Measurements from ENCODE around the gene ABCF3.

Gene ABCF3

GRCh38 chr3:184178521-184179138, 7.4 kb upstream of the ABCF3 start:
- no peak for TF ChIP-seq JUND (IDR thresholded peaks at IDR 0.05; ENCODE audit: low read depth)

GRCh38 chr3:184180165-184180564, 5.8 kb upstream of the ABCF3 start:
- in situ Hi-C loops (cut with HindIII; ENCODE audit: low pct_unique_long_range_greater_than_20kb, low sequenced_read_pairs): no loop called here
- no peak for TF ChIP-seq JUND (IDR thresholded peaks at IDR 0.05; ENCODE audit: low read depth)
- DNase-seq (ENCODE audit: low read depth in 1 of 2, low spot score in 1 of 2): no peak

More at GRCh38 chr3:184178521-184179138, 7.4 kb upstream of the ABCF3 start:
- no peak for DNase-seq (ENCODE audit: low read depth in 1 of 2, low spot score in 1 of 2)
- in situ Hi-C loops (cut with HindIII; ENCODE audit: low pct_unique_long_range_greater_than_20kb, low sequenced_read_pairs): no loop called here

- TF ChIP-seq JUND (IDR thresholded peaks at IDR 0.05; ENCODE audit: low read depth): no peak
- in situ Hi-C loops (cut with HindIII; ENCODE audit: low pct_unique_long_range_greater_than_20kb, low sequenced_read_pairs): no loop called here
- DNase-seq (ENCODE audit: low read depth in 1 of 2, low spot score in 1 of 2): no peak
Observed at GRCh38 chr3:184181596-184181995, 4.4 kb upstream of the ABCF3 start.

- in situ Hi-C loops (cut with HindIII; ENCODE audit: low pct_unique_long_range_greater_than_20kb, low sequenced_read_pairs): no loop called here
- no peak for TF ChIP-seq JUND (IDR thresholded peaks at IDR 0.05; ENCODE audit: low read depth)
Observed at GRCh38 chr3:184183679-184184078, 2.3 kb upstream of the ABCF3 start.

GRCh38 chr3:184184546-184185230, 1.3 kb upstream of the ABCF3 start:
- in situ Hi-C loops (cut with HindIII; ENCODE audit: low pct_unique_long_range_greater_than_20kb, low sequenced_read_pairs): no loop called here
- TF ChIP-seq JUND (IDR thresholded peaks at IDR 0.05; ENCODE audit: low read depth): no peak
- DNase-seq (ENCODE audit: low read depth in 1 of 2, low spot score in 1 of 2): no peak

More at GRCh38 chr3:184183679-184184078, 2.3 kb upstream of the ABCF3 start:
- no peak for DNase-seq (ENCODE audit: low read depth in 1 of 2, low spot score in 1 of 2)

- in situ Hi-C loops (cut with HindIII; ENCODE audit: low pct_unique_long_range_greater_than_20kb, low sequenced_read_pairs): no loop called here
- DNase-seq (ENCODE audit: low read depth in 1 of 2, low spot score in 1 of 2): peak; percentile 99 to 100
- TF ChIP-seq JUND (IDR thresholded peaks at IDR 0.05; ENCODE audit: low read depth): no peak
Observed at GRCh38 chr3:184185461-184186183, 377 bp upstream of the ABCF3 start.

- no peak for DNase-seq (ENCODE audit: low read depth in 1 of 2, low spot score in 1 of 2)
- TF ChIP-seq JUND (IDR thresholded peaks at IDR 0.05; ENCODE audit: low read depth): no peak
- in situ Hi-C loops (cut with HindIII; ENCODE audit: low pct_unique_long_range_greater_than_20kb, low sequenced_read_pairs): no loop called here
Observed at GRCh38 chr3:184186902-184187207, 856 bp downstream of the ABCF3 start.

- in situ Hi-C loops (cut with HindIII; ENCODE audit: low pct_unique_long_range_greater_than_20kb, low sequenced_read_pairs): no loop called here
- no peak for DNase-seq (ENCODE audit: low read depth in 1 of 2, low spot score in 1 of 2)
- TF ChIP-seq JUND (IDR thresholded peaks at IDR 0.05; ENCODE audit: low read depth): no peak
Observed at GRCh38 chr3:184188080-184188479, 2.1 kb downstream of the ABCF3 start.

GRCh38 chr3:184189421-184189820, 3.4 kb downstream of the ABCF3 start:
- TF ChIP-seq JUND (IDR thresholded peaks at IDR 0.05; ENCODE audit: low read depth): no peak
- no peak for DNase-seq (ENCODE audit: low read depth in 1 of 2, low spot score in 1 of 2)
- in situ Hi-C loops (cut with HindIII; ENCODE audit: low pct_unique_long_range_greater_than_20kb, low sequenced_read_pairs): no loop called here

GRCh38 chr3:184192889-184193288, 6.9 kb downstream of the ABCF3 start:
- no peak for TF ChIP-seq JUND (IDR thresholded peaks at IDR 0.05; ENCODE audit: low read depth)
- in situ Hi-C loops (cut with HindIII; ENCODE audit: low pct_unique_long_range_greater_than_20kb, low sequenced_read_pairs): no loop called here
- DNase-seq (ENCODE audit: low read depth in 1 of 2, low spot score in 1 of 2): no peak

GRCh38 chr3:184193991-184194539, 8.1 kb downstream of the ABCF3 start:
- DNase-seq (ENCODE audit: low read depth in 1 of 2, low spot score in 1 of 2): no peak
- in situ Hi-C loops (cut with HindIII; ENCODE audit: low pct_unique_long_range_greater_than_20kb, low sequenced_read_pairs): no loop called here
- no peak for TF ChIP-seq JUND (IDR thresholded peaks at IDR 0.05; ENCODE audit: low read depth)

GRCh38 chr3:184196536-184196935, 10.5 kb downstream of the ABCF3 start:
- no peak for TF ChIP-seq JUND (IDR thresholded peaks at IDR 0.05; ENCODE audit: low read depth)
- in situ Hi-C loops (cut with HindIII; ENCODE audit: low pct_unique_long_range_greater_than_20kb, low sequenced_read_pairs): no loop called here
- DNase-seq (ENCODE audit: low read depth in 1 of 2, low spot score in 1 of 2): no peak

- no peak for TF ChIP-seq JUND (IDR thresholded peaks at IDR 0.05; ENCODE audit: low read depth)
- in situ Hi-C loops (cut with HindIII; ENCODE audit: low pct_unique_long_range_greater_than_20kb, low sequenced_read_pairs): no loop called here
- peak in 1 of 2 experiments; percentile 52 for DNase-seq (ENCODE audit: low read depth in 1 of 2, low spot score in 1 of 2)
Observed at GRCh38 chr3:184198509-184198908, 12.5 kb downstream of the ABCF3 start.

All from T47D (cell line).